Measurements from ENCODE around the gene ISG20L2. TPM values are rescaled to one million over a fixed set of nuclear protein-coding genes. Genes with fewer than 3 reads are reported as not detected.

Gene ISG20L2
- total RNA-seq (2014; rRNA removed; shearing (Covaris generic)) = 44.0 and 46.3 TPM in 2 replicates

GRCh38 chr1:156728599-156729462 lies at the start of gene ISG20L2:
TSS of gene ISG20L2 (minus strand) at chr1:156728766. CDS start at chr1:156727652, 1,114 bp downstream.

GRCh38 chr1:156767101-156767878 lies 38.7 kb upstream of the ISG20L2 start, which contains the start of gene PRCC:
TSS of gene PRCC (plus strand) at chr1:156767535. CDS start at chr1:156767772, 237 bp downstream.

GRCh38 chr1:156751451-156751756 lies 22.8 kb upstream of the ISG20L2 start, which contains the start of gene HDGF:
TSS of gene HDGF (minus strand) at chr1:156751675. CDS start at chr1:156751429, 246 bp downstream.

GRCh38 chr1:156740741-156741480 lies 12.3 kb upstream of the ISG20L2 start, which contains the start of gene MRPL24:
TSS of gene MRPL24 (minus strand) at chr1:156741088. CDS start at chr1:156738704, 2,384 bp downstream.

GRCh38 chr1:156727926-156728598 lies 504 bp downstream of the ISG20L2 start, which contains the start of gene METTL25B:
TSS of gene METTL25B (plus strand) at chr1:156728469. CDS start at chr1:156729105, 636 bp downstream.

GRCh38 chr1:156705321-156705917 lies 23.1 kb downstream of the ISG20L2 start, which contains the start of gene CRABP2:
TSS of gene CRABP2 (minus strand) at chr1:156705583. CDS start at chr1:156705446, 137 bp downstream.

GRCh38 chr1:156676820-156677615 lies 51.5 kb downstream of the ISG20L2 start, which contains the start of gene NES:
TSS of gene NES (minus strand) at chr1:156677407. CDS start at chr1:156677264, 143 bp downstream.

Other genes starting within 250 kb of the ISG20L2 start
- 23.1 and 26.2 TPM in 2 replicates for gene MEF2D, start 228.0 kb downstream of the ISG20L2 start, total RNA-seq (2014; rRNA removed; shearing (Covaris generic))
- gene IQGAP3, start 156.2 kb downstream of the ISG20L2 start, total RNA-seq (2014; rRNA removed; shearing (Covaris generic)) = 99.3 and 101 TPM in 2 replicates
- gene TTC24, start 149.0 kb downstream of the ISG20L2 start, total RNA-seq (2014; rRNA removed; shearing (Covaris generic)) = not detected in 2 replicates
- 215 and 218 TPM in 2 replicates for gene NAXE, start 137.0 kb downstream of the ISG20L2 start, total RNA-seq (2014; rRNA removed; shearing (Covaris generic))
- 101 and 103 TPM in 2 replicates for gene GPATCH4, start 127.3 kb downstream of the ISG20L2 start, total RNA-seq (2014; rRNA removed; shearing (Covaris generic))
- gene HAPLN2, start 109.4 kb downstream of the ISG20L2 start, total RNA-seq (2014; rRNA removed; shearing (Covaris generic)) = not detected in 2 replicates
- not detected in 2 replicates for gene BCAN, start 86.6 kb downstream of the ISG20L2 start, total RNA-seq (2014; rRNA removed; shearing (Covaris generic))
- gene NES, start 51.4 kb downstream of the ISG20L2 start, total RNA-seq (2014; rRNA removed; shearing (Covaris generic)) = 47.5 and 50.1 TPM in 2 replicates
- gene CRABP2, start 23.2 kb downstream of the ISG20L2 start, total RNA-seq (2014; rRNA removed; shearing (Covaris generic)) = 1.8 and 2.6 TPM in 2 replicates
- 28.6 and 47.5 TPM in 2 replicates for gene METTL25B, start 297 bp downstream of the ISG20L2 start, total RNA-seq (2014; rRNA removed; shearing (Covaris generic))
- 263 and 271 TPM in 2 replicates for gene MRPL24, start 12.3 kb upstream of the ISG20L2 start, total RNA-seq (2014; rRNA removed; shearing (Covaris generic))
- gene HDGF, start 22.9 kb upstream of the ISG20L2 start, total RNA-seq (2014; rRNA removed; shearing (Covaris generic)) = 661 and 664 TPM in 2 replicates
- 71.5 and 86.6 TPM in 2 replicates for gene PRCC, start 38.8 kb upstream of the ISG20L2 start, total RNA-seq (2014; rRNA removed; shearing (Covaris generic))
- gene SH2D2A, start 88.1 kb upstream of the ISG20L2 start, total RNA-seq (2014; rRNA removed; shearing (Covaris generic)) = 1.0 and 1.8 TPM in 2 replicates
- gene INSRR, start 130.4 kb upstream of the ISG20L2 start, total RNA-seq (2014; rRNA removed; shearing (Covaris generic)) = 0.05 TPM in 1 of 2 replicates, not detected in the other
- 0.91 and 1.1 TPM in 2 replicates for gene NTRK1, start 132.1 kb upstream of the ISG20L2 start, total RNA-seq (2014; rRNA removed; shearing (Covaris generic))
- 0.49 and 1.7 TPM in 2 replicates for gene PEAR1, start 165.0 kb upstream of the ISG20L2 start, total RNA-seq (2014; rRNA removed; shearing (Covaris generic))
- not detected in 2 replicates for gene LRRC71, start 191.9 kb upstream of the ISG20L2 start, total RNA-seq (2014; rRNA removed; shearing (Covaris generic))